Activated T-helper 1 cell treated with anti-CD3 and anti-CD28 coated beads, Interleukin-2, amount 50 U/mL, for 16 hours (primary cell): ENCODE results near the gene FRMD7.

ENCODE experiments used
- DNase-seq, 2 donors: peaks; one replicate each; pipeline ENCODE4 v3.0.0-alpha.2; 2020; ENCODE audit warnings: low read depth in 1 of 2, low spot score in 1 of 2

The FRMD7 gene

DNA sequence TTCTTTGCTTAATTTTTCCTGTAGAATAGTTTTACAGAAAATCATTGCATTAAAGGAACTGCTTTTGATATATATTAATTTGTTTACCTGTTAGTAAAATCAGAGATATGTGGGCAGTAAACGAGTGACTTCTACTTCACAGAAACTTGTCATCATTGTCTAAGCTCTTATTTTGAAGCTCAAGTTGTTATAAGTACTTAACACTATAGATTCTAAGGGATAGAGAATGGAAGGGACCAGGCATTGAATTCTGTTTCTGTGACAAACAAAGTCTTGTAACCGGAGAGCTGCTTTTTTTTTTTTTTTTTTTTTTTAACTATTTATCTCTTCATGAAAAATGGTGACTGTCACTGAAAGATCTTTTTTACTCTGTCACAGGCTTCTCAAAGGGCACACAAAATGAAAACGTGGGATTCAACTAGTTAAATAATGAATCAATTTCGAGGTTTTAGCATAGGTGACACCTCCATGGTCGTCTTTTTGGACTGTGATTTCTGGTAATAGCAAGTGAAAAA is 90.3 kb downstream of the FRMD7 start:
- DNase-seq, result no peak

DNA sequence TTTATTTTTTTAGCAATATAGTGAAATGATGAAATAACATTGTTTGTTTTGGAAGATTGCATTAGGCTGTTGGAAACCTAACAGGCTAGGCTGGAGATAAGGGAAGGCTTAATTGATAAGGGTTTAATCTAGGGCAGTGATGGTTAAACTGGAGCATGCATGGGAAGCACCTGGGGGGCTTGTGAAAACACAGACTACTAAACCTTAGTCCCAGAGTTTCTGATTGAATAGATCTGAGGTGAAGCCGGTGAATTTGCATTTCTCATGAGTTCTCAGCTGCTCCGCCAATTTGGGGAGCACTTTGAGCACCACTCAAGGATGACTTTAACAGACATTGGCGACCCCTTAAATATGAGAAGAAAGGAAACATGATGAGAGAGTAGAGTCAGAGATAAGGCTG is 93.2 kb downstream of the FRMD7 start:
- DNase-seq, result no peak

DNA sequence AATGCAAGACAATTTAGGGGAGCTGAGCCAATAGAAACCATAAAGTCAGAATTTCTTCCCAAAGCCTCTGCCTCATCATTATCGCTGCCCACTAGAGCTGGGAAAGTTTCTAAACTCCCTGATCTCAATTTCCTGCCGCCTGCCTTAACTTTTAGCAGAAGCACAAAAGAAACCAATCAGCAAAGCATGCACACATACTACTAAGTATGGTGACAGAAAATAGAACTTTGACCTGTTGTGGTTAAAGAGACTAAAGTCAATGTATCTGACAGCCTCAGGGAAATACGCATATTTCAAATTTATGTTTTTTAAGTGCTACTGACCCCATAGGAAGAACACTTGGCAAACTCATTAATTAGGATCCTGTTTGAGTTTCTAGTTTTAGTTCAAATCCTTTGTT is 94.7 kb downstream of the FRMD7 start:
- DNase-seq, result no peak

DNA sequence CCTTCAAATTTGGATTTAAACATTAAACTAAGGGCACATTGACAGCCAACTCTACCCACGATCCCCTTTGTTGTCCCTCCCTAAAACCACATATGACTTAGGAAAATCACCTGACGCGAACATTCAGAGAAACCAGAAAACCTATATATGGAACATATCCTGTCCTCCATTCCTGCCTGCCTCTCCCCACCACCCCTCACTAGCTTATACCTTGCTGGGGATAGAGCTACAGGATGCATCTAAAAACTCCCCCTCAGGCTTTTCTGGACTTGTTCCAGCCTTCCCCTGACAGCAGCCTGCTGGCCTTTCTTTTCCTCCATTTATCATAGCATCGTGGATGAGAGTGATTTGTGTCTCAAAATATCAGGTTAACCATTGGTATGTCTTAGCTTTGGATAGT is 96.0 kb downstream of the FRMD7 start:
- DNase-seq, result no peak

DNA sequence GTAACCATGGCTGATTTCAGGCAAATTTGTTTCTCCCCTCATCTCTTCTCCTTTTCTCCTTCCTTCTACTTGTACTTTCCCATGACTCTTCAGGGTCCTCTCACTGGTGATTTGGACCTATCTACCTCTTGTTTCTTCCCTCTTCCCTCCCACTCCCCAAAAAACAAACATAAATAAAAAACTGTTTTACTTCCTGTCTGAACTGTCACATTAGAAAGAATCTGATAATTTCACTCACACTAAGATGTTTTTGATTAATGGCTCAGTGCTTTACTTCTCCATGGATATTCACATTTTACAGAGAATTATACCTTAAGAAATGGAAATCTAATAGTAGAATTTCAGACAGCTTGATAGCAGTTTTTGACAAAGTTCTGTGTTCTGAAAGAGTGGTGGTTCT is 97.6 kb downstream of the FRMD7 start:
- no peak for DNase-seq
